ENCODE data around the gene PPP3R1.

PPP3R1 gene

GRCh38 chr2:68252400-68253218, at the start of gene PPP3R1:
Gene PPP3R1 (minus strand): TSS chr2:68252532. CDS start chr2:68252127, 405 bp downstream.
- no peak for TF ChIP-seq CTCF (conservative IDR thresholded peaks at IDR 0.05)
- H3K27ac ChIP-seq: peak within 1 kb of the TSS; percentile 97

- TF ChIP-seq CTCF (conservative IDR thresholded peaks at IDR 0.05): no peak
- no peak overlapping the region for H3K27ac ChIP-seq
These were observed 43.2 kb upstream of the PPP3R1 start for GRCh38 chr2:68295516-68295915.

- no peak overlapping the region for H3K27ac ChIP-seq
- TF ChIP-seq CTCF (conservative IDR thresholded peaks at IDR 0.05): no peak
These were observed 42.6 kb upstream of the PPP3R1 start for GRCh38 chr2:68294913-68295312.

GRCh38 chr2:68294187-68294586, 41.9 kb upstream of the PPP3R1 start:
- no peak; the same call in 1 of the 2 replicates for TF ChIP-seq CTCF (conservative IDR thresholded peaks at IDR 0.05)
- no peak overlapping the region for H3K27ac ChIP-seq

- TF ChIP-seq CTCF (conservative IDR thresholded peaks at IDR 0.05): no peak
- no peak overlapping the region for H3K27ac ChIP-seq
These were observed 41.4 kb upstream of the PPP3R1 start for GRCh38 chr2:68293755-68294154.

- no peak overlapping the region for H3K27ac ChIP-seq
- no peak for TF ChIP-seq CTCF (conservative IDR thresholded peaks at IDR 0.05)
These were observed 40.7 kb upstream of the PPP3R1 start for GRCh38 chr2:68293024-68293423.

- TF ChIP-seq CTCF (conservative IDR thresholded peaks at IDR 0.05): peak; percentile 97
- H3K27ac ChIP-seq: no peak overlapping the region; the same call in 1 of the 2 replicates
These were observed 39.9 kb upstream of the PPP3R1 start for GRCh38 chr2:68292108-68292710.

Measured in VCaP (cell line).